ENCODE results near the gene GLIPR1L2. TPM values are rescaled to one million over a fixed set of nuclear protein-coding genes. Genes with fewer than 3 reads are reported as not detected.

Gene GLIPR1L2
- total RNA-seq, 6 experiments from 2014 or later = 0.24 to 1.0 (median 0.32) TPM

DNA sequence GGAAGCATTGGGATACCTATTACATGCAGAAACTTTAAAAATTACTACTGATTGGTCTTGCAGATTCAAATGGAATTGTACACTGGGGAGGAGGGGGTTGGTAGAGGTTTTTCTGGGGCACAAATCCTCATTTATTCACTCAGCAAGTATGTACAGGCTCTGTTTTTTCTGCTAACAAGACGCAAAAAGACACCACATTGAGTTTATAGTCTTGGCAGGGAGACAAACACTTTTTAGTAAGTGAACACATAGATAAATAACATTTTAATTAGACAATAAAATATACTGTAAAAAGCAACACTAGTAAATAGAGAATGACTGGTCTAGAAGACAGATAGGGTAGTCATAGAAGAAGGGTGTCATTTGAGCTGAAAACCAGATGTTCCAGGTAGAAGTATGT, 23.8 kb downstream of the GLIPR1L2 start:
- DNase-seq (no peak), ATAC-seq (no peak)
- WGBS (ENCODE audit: insufficient coverage, low coverage, low lambda C conversion rate, missing lambda C conversion rate) = 70% methylated on average over 1 of the region's 1 CpG
- no peak overlapping the region for H3K27ac ChIP-seq
- H3K9me3 ChIP-seq = no peaks in the 10 kb centered on the region
- no peak overlapping the region for H3K4me3 ChIP-seq
- no peaks in the 10 kb centered on the region for H3K27me3 ChIP-seq
- H3K36me3 ChIP-seq = no peaks in the 10 kb centered on the region
- TF ChIP-seq POLR2A (IDR thresholded peaks at IDR 0.05) (no peak), CTCF (IDR thresholded peaks at IDR 0.05) (no peak)
- H3K4me1 ChIP-seq = no peaks in the 10 kb centered on the region
- intact Hi-C loops (cut with DNase I) = no loop called here

DNA sequence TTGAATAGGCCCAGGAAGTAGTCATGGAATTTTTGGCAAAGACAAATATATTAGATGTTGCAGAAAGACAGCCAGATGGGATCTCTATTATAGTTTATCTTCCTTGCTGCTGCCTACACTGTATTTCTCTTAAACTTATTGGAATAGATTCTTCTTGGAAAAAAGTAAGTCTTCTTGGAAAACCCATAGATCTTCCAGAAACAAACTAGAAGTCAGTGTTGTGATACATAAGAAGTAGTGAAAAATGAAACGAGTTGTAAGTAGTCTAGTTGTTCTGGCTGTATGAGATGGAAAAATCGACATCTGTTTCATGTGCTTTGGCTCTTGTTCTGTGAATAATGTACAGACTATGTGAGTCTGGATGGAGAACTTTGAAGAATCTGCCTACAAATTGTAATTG, 29.0 kb downstream of the GLIPR1L2 start:
- Histone ChIP-seq H3K4me3 (no peak overlapping the region), H3K9me3 (no peaks in the 10 kb centered on the region), H3K27me3 (no peaks in the 10 kb centered on the region), H3K36me3 (no peaks in the 10 kb centered on the region), H3K4me1 (no peaks in the 10 kb centered on the region), H3K27ac (no peak overlapping the region)
- WGBS (ENCODE audit: insufficient coverage, low coverage, low lambda C conversion rate, missing lambda C conversion rate) = 67% methylated on average over 2 of the region's 2 CpGs
- intact Hi-C loops (cut with DNase I) = no loop called here
- DNase-seq (no peak), ATAC-seq (no peak)
- TF ChIP-seq CTCF (IDR thresholded peaks at IDR 0.05) = no peak
- TF ChIP-seq POLR2A (IDR thresholded peaks at IDR 0.05) = no peak

GRCh38 chr12:75427491-75427890, 36.6 kb downstream of the GLIPR1L2 start:
- 24% methylated on average over 1 of the region's 1 CpG for WGBS (ENCODE audit: insufficient coverage, low coverage, low lambda C conversion rate, missing lambda C conversion rate)

GRCh38 chr12:75428767-75429166, 37.9 kb downstream of the GLIPR1L2 start:
- TF ChIP-seq CTCF (IDR thresholded peaks at IDR 0.05) = no peak
- no peak for TF ChIP-seq POLR2A (IDR thresholded peaks at IDR 0.05)
- 63% methylated on average over 1 of the region's 1 CpG for WGBS (ENCODE audit: insufficient coverage, low coverage, low lambda C conversion rate, missing lambda C conversion rate)
- Histone ChIP-seq H3K4me3 (no peak overlapping the region), H3K27ac (no peak overlapping the region), H3K27me3 (no peaks in the 10 kb centered on the region), H3K4me1 (no peaks in the 10 kb centered on the region), H3K9me3 (no peaks in the 10 kb centered on the region), H3K36me3 (no peaks in the 10 kb centered on the region)
- intact Hi-C loops (cut with DNase I) = no loop called here
- ATAC-seq = no peak
- no peak for DNase-seq

More at GRCh38 chr12:75427491-75427890, 36.6 kb downstream of the GLIPR1L2 start:
- ATAC-seq (no peak), DNase-seq (no peak)
- intact Hi-C loops (cut with DNase I) = no loop called here
- Histone ChIP-seq H3K36me3 (no peaks in the 10 kb centered on the region), H3K27me3 (no peaks in the 10 kb centered on the region), H3K27ac (no peak overlapping the region), H3K4me1 (no peaks in the 10 kb centered on the region), H3K9me3 (no peaks in the 10 kb centered on the region), H3K4me3 (no peak overlapping the region)
- no peak for TF ChIP-seq CTCF (IDR thresholded peaks at IDR 0.05)
- TF ChIP-seq POLR2A (IDR thresholded peaks at IDR 0.05) = no peak

- ATAC-seq = no peak
- WGBS (ENCODE audit: insufficient coverage, low coverage, low lambda C conversion rate, missing lambda C conversion rate) = 11% methylated on average over 1 of the region's 1 CpG
- TF ChIP-seq POLR2A (IDR thresholded peaks at IDR 0.05) (no peak), CTCF (IDR thresholded peaks at IDR 0.05) (no peak)
- H3K27me3 ChIP-seq = no peaks in the 10 kb centered on the region
- H3K9me3 ChIP-seq = no peaks in the 10 kb centered on the region
- no peak for DNase-seq
- intact Hi-C loops (cut with DNase I) = no loop called here
- no peak overlapping the region for H3K27ac ChIP-seq
- no peaks in the 10 kb centered on the region for H3K4me1 ChIP-seq
- no peak overlapping the region for H3K4me3 ChIP-seq
- H3K36me3 ChIP-seq = no peaks in the 10 kb centered on the region
Measured at GRCh38 chr12:75432924-75433323, 42.0 kb downstream of the GLIPR1L2 start.
